Upper lobe of left lung (tissue), 4 donors: Measurements from ENCODE around the gene GUCD1.

Experiments used
- POLR2AphosphoS5 ChIP-seq, 2 donors: sonication (generic); formaldehyde crosslinking; IDR thresholded peaks; one replicate each; pipeline ENCODE4 v1.5.1; 2017; ENCODE audit warnings: antibody characterized with exemption in 2 of 2
- TF ChIP-seq, protein P1 (sequence below), 6 experiments: fragments of 450-650 bp in 4 of 6; fragments of 200-600 bp in 2 of 6; sonication (generic) in 2 of 6; IDR thresholded peaks; one replicate each; pipeline ENCODE4 v1.5.1; 2016 to 2019; ENCODE audit warnings: antibody characterized with exemption in 6 of 6

- TF ChIP-seq, protein P1, sequence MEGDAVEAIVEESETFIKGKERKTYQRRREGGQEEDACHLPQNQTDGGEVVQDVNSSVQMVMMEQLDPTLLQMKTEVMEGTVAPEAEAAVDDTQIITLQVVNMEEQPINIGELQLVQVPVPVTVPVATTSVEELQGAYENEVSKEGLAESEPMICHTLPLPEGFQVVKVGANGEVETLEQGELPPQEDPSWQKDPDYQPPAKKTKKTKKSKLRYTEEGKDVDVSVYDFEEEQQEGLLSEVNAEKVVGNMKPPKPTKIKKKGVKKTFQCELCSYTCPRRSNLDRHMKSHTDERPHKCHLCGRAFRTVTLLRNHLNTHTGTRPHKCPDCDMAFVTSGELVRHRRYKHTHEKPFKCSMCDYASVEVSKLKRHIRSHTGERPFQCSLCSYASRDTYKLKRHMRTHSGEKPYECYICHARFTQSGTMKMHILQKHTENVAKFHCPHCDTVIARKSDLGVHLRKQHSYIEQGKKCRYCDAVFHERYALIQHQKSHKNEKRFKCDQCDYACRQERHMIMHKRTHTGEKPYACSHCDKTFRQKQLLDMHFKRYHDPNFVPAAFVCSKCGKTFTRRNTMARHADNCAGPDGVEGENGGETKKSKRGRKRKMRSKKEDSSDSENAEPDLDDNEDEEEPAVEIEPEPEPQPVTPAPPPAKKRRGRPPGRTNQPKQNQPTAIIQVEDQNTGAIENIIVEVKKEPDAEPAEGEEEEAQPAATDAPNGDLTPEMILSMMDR (IDR thresholded peaks at IDR 0.05), result no peak
- no peak for TF ChIP-seq POLR2AphosphoS5 (IDR thresholded peaks at IDR 0.05)
These were observed 12.1 kb upstream of the GUCD1 start for GRCh38 chr22:24566899-24567511.
